Measurements from ENCODE around the gene ITGA2B.
A peak's percentile ranks its signal among the peaks of the same experiment; 100 is the strongest.
"Not testable (repeated sequence)": the region's sequence is repeated elsewhere in the genome, so short reads cannot be mapped to it uniquely, and the experiment has no call there.

The ITGA2B gene

GRCh38 chr17:44408786-44409185, 19.3 kb upstream of the ITGA2B start:
- FAIRE-seq (peak; percentile 66), DNase-seq (ENCODE audit: insufficient read length) (no peak)
- no peak for TF ChIP-seq TAF1 (IDR thresholded peaks at IDR 0.05; ENCODE audit: borderline replicate concordance, low read depth, low read length)
- TF ChIP-seq POLR2A (IDR thresholded peaks at IDR 0.05; ENCODE audit: low read depth, low read length), result no peak
- TF ChIP-seq POLR2AphosphoS5 (IDR thresholded peaks at IDR 0.05; ENCODE audit: low read depth, low read length), result no peak

GRCh38 chr17:44402564-44403172, 13.2 kb upstream of the ITGA2B start:
- no peak for TF ChIP-seq TAF1 (IDR thresholded peaks at IDR 0.05; ENCODE audit: borderline replicate concordance, low read depth, low read length)
- no peak for TF ChIP-seq POLR2AphosphoS5 (IDR thresholded peaks at IDR 0.05; ENCODE audit: low read depth, low read length)
- no peak for TF ChIP-seq POLR2A (IDR thresholded peaks at IDR 0.05; ENCODE audit: low read depth, low read length)
- FAIRE-seq (no peak), DNase-seq (ENCODE audit: insufficient read length) (no peak)

- DNase-seq (ENCODE audit: insufficient read length) (no peak), FAIRE-seq (peak; percentile 81)
- no peak for TF ChIP-seq POLR2AphosphoS5 (IDR thresholded peaks at IDR 0.05; ENCODE audit: low read depth, low read length)
- TF ChIP-seq TAF1 (IDR thresholded peaks at IDR 0.05; ENCODE audit: borderline replicate concordance, low read depth, low read length), result no peak
- TF ChIP-seq POLR2A (IDR thresholded peaks at IDR 0.05; ENCODE audit: low read depth, low read length), result no peak
These were observed 10.9 kb upstream of the ITGA2B start for GRCh38 chr17:44400226-44400847.

GRCh38 chr17:44398692-44399691, 9.5 kb upstream of the ITGA2B start:
- no peak for TF ChIP-seq POLR2AphosphoS5 (IDR thresholded peaks at IDR 0.05; ENCODE audit: low read depth, low read length)
- no peak for TF ChIP-seq POLR2A (IDR thresholded peaks at IDR 0.05; ENCODE audit: low read depth, low read length)
- TF ChIP-seq TAF1 (IDR thresholded peaks at IDR 0.05; ENCODE audit: borderline replicate concordance, low read depth, low read length), result no peak
- FAIRE-seq (no peak), DNase-seq (ENCODE audit: insufficient read length) (no peak)

- no peak for DNase-seq (ENCODE audit: insufficient read length)
- TF ChIP-seq POLR2A (IDR thresholded peaks at IDR 0.05; ENCODE audit: low read depth, low read length) (no peak), POLR2AphosphoS5 (IDR thresholded peaks at IDR 0.05; ENCODE audit: low read depth, low read length) (peak; percentile 12; the same call in 1 of the 2 replicates)
- no peak for FAIRE-seq
These were observed 8.3 kb upstream of the ITGA2B start for GRCh38 chr17:44397479-44398440.

- FAIRE-seq (no peak), DNase-seq (ENCODE audit: insufficient read length) (no peak)
- TF ChIP-seq TAF1 (IDR thresholded peaks at IDR 0.05; ENCODE audit: borderline replicate concordance, low read depth, low read length) (no peak), POLR2AphosphoS5 (IDR thresholded peaks at IDR 0.05; ENCODE audit: low read depth, low read length) (no peak), POLR2A (IDR thresholded peaks at IDR 0.05; ENCODE audit: low read depth, low read length) (no peak)
These were observed 7.5 kb upstream of the ITGA2B start for GRCh38 chr17:44396946-44397345.

GRCh38 chr17:44394833-44395232, 5.4 kb upstream of the ITGA2B start:
- TF ChIP-seq POLR2A (IDR thresholded peaks at IDR 0.05; ENCODE audit: low read depth, low read length) (no peak), TAF1 (IDR thresholded peaks at IDR 0.05; ENCODE audit: borderline replicate concordance, low read depth, low read length) (no peak), POLR2AphosphoS5 (IDR thresholded peaks at IDR 0.05; ENCODE audit: low read depth, low read length) (no peak)
- no peak for DNase-seq (ENCODE audit: insufficient read length)

GRCh38 chr17:44394112-44394511, 4.7 kb upstream of the ITGA2B start:
- DNase-seq (ENCODE audit: insufficient read length); FAIRE-seq: not testable (repeated sequence)

More at GRCh38 chr17:44394833-44395232, 5.4 kb upstream of the ITGA2B start:
- FAIRE-seq, result no peak

GRCh38 chr17:44390250-44390870, 911 bp upstream of the ITGA2B start:
- DNase-seq (ENCODE audit: insufficient read length) (no peak), FAIRE-seq (no peak)
- TF ChIP-seq POLR2A (IDR thresholded peaks at IDR 0.05; ENCODE audit: low read depth, low read length) (no peak), TAF1 (IDR thresholded peaks at IDR 0.05; ENCODE audit: borderline replicate concordance, low read depth, low read length) (no peak), POLR2AphosphoS5 (IDR thresholded peaks at IDR 0.05; ENCODE audit: low read depth, low read length) (no peak)

GRCh38 chr17:44389723-44390202, 314 bp upstream of the ITGA2B start:
- FAIRE-seq (no peak), DNase-seq (ENCODE audit: insufficient read length) (no peak)
- TF ChIP-seq POLR2A (IDR thresholded peaks at IDR 0.05; ENCODE audit: low read depth, low read length) (no peak), POLR2AphosphoS5 (IDR thresholded peaks at IDR 0.05; ENCODE audit: low read depth, low read length) (no peak), TAF1 (IDR thresholded peaks at IDR 0.05; ENCODE audit: borderline replicate concordance, low read depth, low read length) (no peak)
